H1 (cell line): ENCODE measurements around the gene HOMER2. TPM values are rescaled to one million over a fixed set of nuclear protein-coding genes. Genes with fewer than 3 reads are reported as not detected.

Experiments
- CTCF ChIA-PET: fragments of 300-600 bp; sonication (Branson Sonifier 250); formaldehyde crosslinking; loops from one replicate; lab custom pipeline; 2021; ENCODE audit not compliant: partially characterized antibody; lab: Charles Lee
- POLR2A ChIA-PET: fragments of 300-600 bp; sonication (Branson Sonifier 250); formaldehyde crosslinking; loops from one replicate; lab custom pipeline; 2021; ENCODE audit warnings: inconsistent platforms; ENCODE audit not compliant: partially characterized antibody; lab: Charles Lee
- DNase-seq, 2 experiments: peaks; one replicate each; pipeline versions ENCODE4 v3.0.0 to v3.0.0-alpha.2; 2010 to 2022; ENCODE audit warnings: low spot score in 2 of 2, low read depth in 1 of 2, mixed read lengths in 1 of 2
- FAIRE-seq: peaks from 2 replicates; lab custom pipeline; 2011; peaks lifted over from hg19 to GRCh38; lab: Jason Lieb, UNC
- H2AFZ ChIP-seq: 2 replicates; pipeline ENCODE4 v1.8.1; 2012; ENCODE audit warnings: low read length, inconsistent platforms
- H2AK5ac ChIP-seq: 2 replicates; pipeline ENCODE4 v1.6.1; 2013; ENCODE audit warnings: low read depth, low read length
- H2BK120ac ChIP-seq: replicated peaks from 2 replicates; pipeline ENCODE3; 2013; ENCODE audit warnings: low read depth, low read length, inconsistent platforms
- H2BK12ac ChIP-seq: 2 replicates; pipeline ENCODE4 v1.6.1; 2013; ENCODE audit warnings: low read depth, low read length
- H2BK15ac ChIP-seq: 2 replicates; pipeline ENCODE4 v1.6.1; 2013; ENCODE audit warnings: low read length
- H2BK20ac ChIP-seq: 2 replicates; pipeline ENCODE4 v1.6.1; 2013; ENCODE audit warnings: low read length
- H2BK5ac ChIP-seq: 2 replicates; pipeline ENCODE4 v1.6.1; 2013; ENCODE audit warnings: low read depth, low read length
- H3K14ac ChIP-seq: 2 replicates; pipeline ENCODE4 v1.6.1; 2013; ENCODE audit warnings: inconsistent platforms; ENCODE audit not compliant: insufficient read length
- H3K18ac ChIP-seq: 2 replicates; pipeline ENCODE4 v1.6.1; 2013; ENCODE audit warnings: low read length; ENCODE audit errors: extremely low read depth
- H3K23ac ChIP-seq: 2 replicates; pipeline ENCODE4 v1.6.1; 2013; ENCODE audit warnings: inconsistent platforms; ENCODE audit not compliant: insufficient read length
- H3K23me2 ChIP-seq: 2 replicates; pipeline ENCODE4 v1.6.1; 2013; ENCODE audit warnings: low read depth, low read length
- H3K27ac ChIP-seq: 2 replicates; pipeline ENCODE4 v1.6.1; 2011; ENCODE audit warnings: low read depth, low read length, inconsistent platforms
- H3K27me3 ChIP-seq, 4 experiments: replicated peaks in 1 of 4; 1 replicate in 1 of 4; 2 replicates in 3 of 4; pipeline versions ENCODE4 v1.6.1 to v1.8.1; 2011 to 2013; ENCODE audit warnings: low read length in 3 of 4, mild to moderate bottlenecking in 3 of 4, inconsistent platforms in 2 of 4, mixed read lengths in 2 of 4, moderate library complexity in 1 of 4; ENCODE audit not compliant: control insufficient read depth in 3 of 4, insufficient read depth in 3 of 4; ENCODE audit errors: extremely low read depth in 1 of 4
- H3K36me3 ChIP-seq, 4 experiments: 2 replicates each; pipeline versions ENCODE4 v1.6.1 to v1.8.1; 2011 to 2013; ENCODE audit warnings: mild to moderate bottlenecking in 4 of 4, low read length in 3 of 4, moderate library complexity in 2 of 4, control low read depth in 1 of 4, inconsistent platforms in 1 of 4; ENCODE audit not compliant: insufficient read depth in 4 of 4, control insufficient read depth in 2 of 4
- H3K4ac ChIP-seq: replicated peaks from 2 replicates; pipeline ENCODE3; 2013; ENCODE audit warnings: low read length, low read depth, mixed read lengths, inconsistent platforms; ENCODE audit not compliant: insufficient read length
- H3K4me1 ChIP-seq, 4 experiments: replicated peaks in 1 of 4; 1 replicate in 1 of 4; 2 replicates in 3 of 4; pipeline versions ENCODE4 v1.6.1 to v1.8.1; 2011 to 2013; ENCODE audit warnings: low read length in 3 of 4, inconsistent platforms in 2 of 4, mixed read lengths in 1 of 4; ENCODE audit not compliant: insufficient read depth in 4 of 4, control insufficient read depth in 3 of 4
- H3K4me2 ChIP-seq, 2 experiments: 2 replicates each; pipeline versions ENCODE4 v1.6.1 to v1.8.1; 2011 to 2013; ENCODE audit warnings: low read depth in 2 of 2, low read length in 2 of 2, control low read depth in 1 of 2, inconsistent platforms in 1 of 2, mild to moderate bottlenecking in 1 of 2; ENCODE audit not compliant: insufficient read depth in 1 of 2
- H3K4me3 ChIP-seq, 4 experiments: fragments of 200-600, 300-600 bp in 1 of 4; sonication (generic), shearing (Covaris generic), sonication (Bioruptor Twin) in 1 of 4; 2 replicates each; pipeline versions ENCODE4 v1.5.1 to v1.8.1; 2011 to 2016; ENCODE audit warnings: low read length in 4 of 4, low read depth in 3 of 4, control low read depth in 2 of 4, inconsistent platforms in 2 of 4, mild to moderate bottlenecking in 2 of 4, mixed read lengths in 1 of 4, moderate library complexity in 1 of 4; ENCODE audit not compliant: insufficient read depth in 2 of 4; ENCODE audit errors: extremely low read depth in 1 of 4
- H3K56ac ChIP-seq: replicated peaks from 2 replicates; pipeline ENCODE3; 2013; ENCODE audit warnings: low read depth, mild to moderate bottlenecking, mixed read lengths, low read length, inconsistent platforms; ENCODE audit not compliant: insufficient read length
- H3K79me1 ChIP-seq: 2 replicates; pipeline ENCODE4 v1.6.1; 2013; ENCODE audit warnings: low read depth, low read length, control low read depth
- H3K79me2 ChIP-seq, 2 experiments: 2 replicates each; pipeline versions ENCODE4 v1.6.1 to v1.8.1; 2012 to 2013; ENCODE audit warnings: low read length in 2 of 2, mild to moderate bottlenecking in 2 of 2, inconsistent platforms in 1 of 2; ENCODE audit not compliant: insufficient read depth in 2 of 2, control insufficient read depth in 1 of 2
- H3K9ac ChIP-seq, 4 experiments: replicated peaks in 1 of 4; 1 replicate in 1 of 4; 2 replicates in 3 of 4; pipeline versions ENCODE4 v1.6.1 to v1.8.1; 2011 to 2013; ENCODE audit warnings: low read depth in 3 of 4, low read length in 3 of 4, control low read depth in 2 of 4, mild to moderate bottlenecking in 2 of 4, moderate library complexity in 2 of 4, inconsistent platforms in 1 of 4; ENCODE audit errors: extremely low read depth in 1 of 4
- H3K9me3 ChIP-seq, 2 experiments: 2 replicates each; pipeline versions ENCODE4 v1.6.1 to v1.8.1; 2012 to 2013; ENCODE audit warnings: mild to moderate bottlenecking in 2 of 2, moderate library complexity in 2 of 2, control low read depth in 1 of 2, inconsistent platforms in 1 of 2, low read depth in 1 of 2, low read length in 1 of 2, mixed read lengths in 1 of 2; ENCODE audit not compliant: insufficient read depth in 2 of 2
- H4K20me1 ChIP-seq, 2 experiments: replicated peaks in 1 of 2; 2 replicates each; pipeline versions ENCODE3 to v1.8.1; 2011 to 2013; ENCODE audit warnings: inconsistent platforms in 2 of 2, low read length in 2 of 2, mild to moderate bottlenecking in 1 of 2; ENCODE audit not compliant: insufficient read depth in 2 of 2, control insufficient read depth in 1 of 2
- H4K5ac ChIP-seq: 2 replicates; pipeline ENCODE4 v1.6.1; 2013; ENCODE audit warnings: low read length, low read depth, mixed read lengths, inconsistent platforms; ENCODE audit not compliant: insufficient read length
- H4K8ac ChIP-seq: 2 replicates; pipeline ENCODE4 v1.8.0; 2013; ENCODE audit warnings: mild to moderate bottlenecking, moderate library complexity, low read length, inconsistent platforms; ENCODE audit not compliant: insufficient read depth; ENCODE audit errors: extremely low read depth
- H4K91ac ChIP-seq: replicated peaks from 2 replicates; pipeline ENCODE3; 2013; ENCODE audit warnings: low read length, mixed read lengths, inconsistent platforms; ENCODE audit not compliant: insufficient read length
- ASH2L ChIP-seq: fragments of 200-600, 300-600 bp; sonication (generic); IDR thresholded peaks from one replicate; pipeline ENCODE4 v1.7.1; 2017; ENCODE audit warnings: low read length
- BACH1 ChIP-seq: IDR thresholded peaks from 2 replicates; pipeline ENCODE4 v1.6.1; 2012; ENCODE audit warnings: low read length, improper control_type of control experiment
- CBX8 ChIP-seq: fragments of 300-800, 300-1000 bp; sonication (generic); IDR thresholded peaks from 2 replicates; pipeline ENCODE4 v1.7.1; 2016; ENCODE audit warnings: low read depth, low read length, borderline replicate concordance
- E2F6 ChIP-seq: IDR thresholded peaks from 2 replicates; pipeline ENCODE4 v1.6.1; 2012; ENCODE audit warnings: inconsistent platforms
- EGR1 ChIP-seq: IDR thresholded peaks from 2 replicates; pipeline ENCODE4 v1.6.1; 2011; ENCODE audit warnings: low read depth, low read length, borderline replicate concordance
- HDAC2 ChIP-seq, 2 experiments: fragments of 300-600 bp in 1 of 2; sonication (generic) in 1 of 2; IDR thresholded peaks; 2 replicates each; pipeline ENCODE4 v1.6.1; 2011 to 2012; ENCODE audit warnings: low read depth in 2 of 2, low read length in 2 of 2, mild to moderate bottlenecking in 2 of 2, moderate library complexity in 2 of 2, borderline replicate concordance in 1 of 2, inconsistent platforms in 1 of 2
- JUN ChIP-seq: IDR thresholded peaks from 2 replicates; pipeline ENCODE4 v1.6.1; 2011; ENCODE audit warnings: low read depth, mild to moderate bottlenecking, improper control_type of control experiment, low read length
- KDM4A ChIP-seq: IDR thresholded peaks from one replicate; pipeline ENCODE4 v1.7.1; 2012; ENCODE audit warnings: low read depth, mild to moderate bottlenecking, moderate library complexity, low read length, inconsistent platforms; ENCODE audit not compliant: severe bottlenecking
- SIRT6 ChIP-seq: IDR thresholded peaks from one replicate; pipeline ENCODE4 v1.7.1; 2012; ENCODE audit warnings: low read length, inconsistent platforms
- SIX5 ChIP-seq: IDR thresholded peaks from 2 replicates; pipeline ENCODE4 v1.6.1; 2011; ENCODE audit warnings: mild to moderate bottlenecking, low read depth, low read length
- SRF ChIP-seq: IDR thresholded peaks from 2 replicates; pipeline ENCODE4 v1.6.1; 2011; ENCODE audit warnings: mild to moderate bottlenecking, low read depth, low read length, moderate library complexity
- SUZ12 ChIP-seq: fragments of 200-600 bp; sonication (generic); IDR thresholded peaks from 2 replicates; pipeline ENCODE4 v1.6.1; 2012; ENCODE audit warnings: mild to moderate bottlenecking, inconsistent platforms, low read length, moderate library complexity, mixed read lengths
- TAF7 ChIP-seq: optimal IDR thresholded peaks from 2 replicates; pipeline ENCODE3; 2011; ENCODE audit warnings: low read depth, mild to moderate bottlenecking, inconsistent platforms, low read length, moderate library complexity, borderline replicate concordance
- WGBS, 2 experiments: shearing (Covaris generic) in 1 of 2; methylation state at CpG; one replicate each; pipeline versions ENCODE4 v1.1.6 to v1.1.7; 2013 to 2015; ENCODE audit warnings: low lambda C conversion rate in 2 of 2, mixed read lengths in 2 of 2, inconsistent platforms in 1 of 2, low coverage in 1 of 2, missing lambda C conversion rate in 1 of 2; ENCODE audit not compliant: insufficient replicate concordance in 2 of 2, insufficient coverage in 1 of 2, insufficient read length in 1 of 2; ENCODE audit errors: extremely low coverage in 1 of 2, missing lambda C conversion rate in 1 of 2; 5-methylcytosine and 5-hydroxymethylcytosine counted together
- polyA plus RNA-seq, 7 experiments: library from polyadenylated mRNA; depleted of rRNA in 3 of 7; stranded (reverse) in 5 of 7; unstranded in 2 of 7; fragments of >200 nt in 5 of 7; fragments of 200-250 nt in 2 of 7; gene quantifications; 1 replicate in 5 of 7; 2 replicates in 1 of 7; 4 replicates in 1 of 7; pipeline versions ENCODE4 v1.2.1 to v1.2.3, GENCODE V29; 2011 to 2013; ENCODE audit warnings: missing spikeins in 2 of 7, mixed read lengths in 2 of 7
- total RNA-seq: library from RNA; stranded (reverse); fragmentation: NEBNext Ultra II Directional; extraction: Animal tissue kit (Norgen Biotek cat#: 25700); gene quantifications from 2 replicates; pipeline ENCODE4 v1.2.1, GENCODE V29; 2021

The HOMER2 gene
- total and polyA plus RNA-seq, 2 of the 8 experiments (the other 6 are each of a cell fraction or from before 2014, with no cell fraction given): 12.5 to 27.6 TPM

- Histone ChIP-seq H3K56ac (no peak overlapping the region), H4K5ac (no peak overlapping the region), H3K9ac (no peak overlapping the region), H2AK5ac (no peak overlapping the region), H2BK120ac (no peak overlapping the region), H4K91ac (no peak overlapping the region), H3K27ac (no peak overlapping the region), H2AFZ (no peak overlapping the region), H3K4ac (no peak overlapping the region), H3K4me1 (no peaks in the 10 kb centered on the region), H2BK15ac (no peak overlapping the region), H3K27me3 (no peaks in the 10 kb centered on the region), H3K4me2 (no peak overlapping the region), H3K14ac (no peak overlapping the region), H2BK20ac (no peak overlapping the region), H4K8ac (no peak overlapping the region), H3K23ac (no peak overlapping the region), H4K20me1 (no peaks in the 10 kb centered on the region), H3K23me2 (no peaks in the 10 kb centered on the region; the same call in 1 of the 2 replicates), H2BK5ac (no peak overlapping the region), H3K9me3 (no peaks in the 10 kb centered on the region), H3K79me1 (no peaks in the 10 kb centered on the region), H2BK12ac (no peak overlapping the region), H3K18ac (no peak overlapping the region), H3K79me2 (no peaks in the 10 kb centered on the region), H3K4me3 (no peak overlapping the region), H3K36me3 (no peaks in the 10 kb centered on the region)
- DNase-seq (no peak), FAIRE-seq (no peak)
- ChIA-PET CTCF (interaction anchor here (0.9 to 1.1 kb wide), 3 partner anchors 11 to 88 kb away, joined by 3 to 4 read pairs (median 3); no protein-coding TSS in a partner anchor), POLR2A (no interaction called here)
- WGBS, 2 experiments: 88% methylated on average over 4 of the region's 4 CpGs; no CpG with 5 or more reads in 1 of the 2 experiments
- TF ChIP-seq BACH1 (no peak), CBX8 (no peak), SRF (no peak), TAF7 (no peak), ASH2L (no peak), SIX5 (no peak), EGR1 (no peak), SUZ12 (no peak), E2F6 (no peak), JUN (no peak), KDM4A (no peak), HDAC2 (IDR thresholded peaks at IDR 0.05; ENCODE audit: borderline replicate concordance in 1 of 2, low read depth in 2 of 2, low read length in 2 of 2) (no peak), SIRT6 (no peak)
Measured at GRCh38 chr15:82936966-82937711, 15.4 kb downstream of the HOMER2 start.
